Caco-2 (cell line): ENCODE measurements around the gene CCR9. TPM values are rescaled to one million over a fixed set of nuclear protein-coding genes. Genes with fewer than 3 reads are reported as not detected.

Source experiments
- BruUV-seq: library from RNA; stranded (reverse); fragments of 400-500 nt; replicated peaks from 2 replicates; lab custom pipeline; 2021; lab: Mats Ljungman, UMichigan
- CTCF ChIA-PET: fragments of 300-600 bp; sonication (Branson Sonifier 250); formaldehyde crosslinking; loops from one replicate; lab custom pipeline; 2022; ENCODE audit warnings: antibody characterized with exemption; lab: Charles Lee
- POLR2A ChIA-PET: fragments of 300-600 bp; sonication (Branson Sonifier 250); formaldehyde crosslinking; loops from one replicate; lab custom pipeline; 2022; ENCODE audit warnings: antibody characterized with exemption; lab: Charles Lee
- DNase-seq, 2 experiments: peaks; one replicate each; pipeline versions ENCODE4 v3.0.0 to v3.0.0-alpha.2; 2020 to 2022
- H3K27me3 ChIP-seq: replicated peaks from 2 replicates; pipeline ENCODE4 v1.6.0; 2011; ENCODE audit warnings: low read length; ENCODE audit not compliant: control insufficient read depth, insufficient read depth
- H3K36me3 ChIP-seq: 2 replicates; pipeline ENCODE4 v1.5.1; 2011; ENCODE audit warnings: low read length; ENCODE audit not compliant: control insufficient read depth, insufficient read depth
- H3K4me1 ChIP-seq: fragments of 250-450 bp; sonication (Bioruptor Pico); 2 replicates; pipeline ENCODE4 v1.5.1; 2020; ENCODE audit warnings: mild to moderate bottlenecking
- H3K4me3 ChIP-seq: 2 replicates; pipeline ENCODE4 v1.5.1; 2011; ENCODE audit warnings: low read depth, mild to moderate bottlenecking, control low read depth, low read length
- H3K9me3 ChIP-seq: fragments of 250-450 bp; sonication (Bioruptor Pico); 2 replicates; pipeline ENCODE4 v1.5.1; 2020; ENCODE audit warnings: mild to moderate bottlenecking, moderate library complexity
- H3K27ac Mint-ChIP-seq: one replicate; pipeline ENCODE4 v1.8.0; 2022; ENCODE audit warnings: mixed read lengths; ENCODE audit not compliant: unreplicated experiment
- H3K27me3 Mint-ChIP-seq: one replicate; pipeline ENCODE4 v1.8.0; 2022; ENCODE audit warnings: mixed read lengths; ENCODE audit not compliant: insufficient read depth, unreplicated experiment
- H3K36me3 Mint-ChIP-seq: one replicate; pipeline ENCODE4 v1.8.0; 2022; ENCODE audit warnings: mild to moderate bottlenecking, mixed read lengths; ENCODE audit not compliant: insufficient read depth, unreplicated experiment
- H3K4me1 Mint-ChIP-seq: one replicate; pipeline ENCODE4 v1.8.0; 2022; ENCODE audit warnings: low read depth, mixed read lengths; ENCODE audit not compliant: unreplicated experiment
- H3K4me3 Mint-ChIP-seq: one replicate; pipeline ENCODE4 v1.8.0; 2022; ENCODE audit warnings: mild to moderate bottlenecking, moderate library complexity, mixed read lengths; ENCODE audit not compliant: unreplicated experiment
- H3K9me3 Mint-ChIP-seq: one replicate; pipeline ENCODE4 v1.8.0; 2022; ENCODE audit warnings: mixed read lengths; ENCODE audit not compliant: unreplicated experiment
- intact Hi-C: fragments of 100-400 bp; cut with micrococcal nuclease; formaldehyde crosslinking; loops from one replicate; pipeline ENCODE4 v1.10.0; 2022; ENCODE audit not compliant: unreplicated experiment
- total RNA-seq: library from RNA; stranded (reverse); gene quantifications from 2 replicates; pipeline ENCODE4 v1.2.3, GENCODE V29; 2022
- TF ChIP-seq, protein P1 (sequence below), 2 experiments: fragments of 200-600 bp in 1 of 2; IDR thresholded peaks; 1 replicate in 1 of 2; 2 replicates in 1 of 2; pipeline versions ENCODE4 v1.5.1 to v1.8.0; 2011 to 2022; ENCODE audit warnings: antibody characterized with exemption in 1 of 2, control low read depth in 1 of 2, inconsistent platforms in 1 of 2, low read depth in 1 of 2, low read length in 1 of 2, mild to moderate bottlenecking in 1 of 2, moderate library complexity in 1 of 2; ENCODE audit not compliant: insufficient read depth in 1 of 2, severe bottlenecking in 1 of 2, unreplicated experiment in 1 of 2

Gene CCR9
- total RNA-seq, 1 experiment from 2014 or later, result not detected

DNA sequence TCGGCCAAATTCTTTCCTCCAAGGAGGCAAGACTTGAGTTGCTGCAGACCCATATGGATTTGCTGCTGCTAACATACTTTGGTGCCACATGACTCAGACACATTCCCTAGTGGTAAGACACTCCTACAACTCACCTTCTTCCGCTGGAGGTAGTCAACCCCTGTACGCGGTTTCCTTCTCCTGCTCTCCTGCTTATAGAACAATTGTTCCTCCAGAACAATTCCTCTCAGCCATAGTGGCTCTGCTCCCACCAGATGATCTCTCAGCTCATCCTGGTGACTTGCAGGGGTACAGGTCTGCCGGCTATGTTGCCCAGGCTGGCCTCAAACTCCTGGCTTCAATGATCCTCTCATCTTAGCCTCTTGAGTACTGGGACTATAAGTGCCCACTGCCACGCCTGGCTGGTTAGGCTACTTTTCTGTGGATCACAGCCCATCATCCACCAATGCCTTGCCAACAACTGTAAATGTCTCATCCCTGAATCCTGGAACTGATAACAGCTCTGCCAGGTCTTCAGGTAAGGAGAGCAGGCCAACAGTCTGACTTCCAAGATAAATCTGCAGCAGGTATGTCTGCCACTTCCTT is 54.5 kb downstream of the CCR9 start:
- no peaks in the 10 kb centered on the region for H3K27me3 ChIP-seq
- Mint-ChIP-seq H3K27ac (no peak overlapping the region), H3K4me3 (no peak overlapping the region), H3K4me1 (peaks cover 14% of the 10 kb centered on the region), H3K36me3 (no peaks in the 10 kb centered on the region), H3K27me3 (no peaks in the 10 kb centered on the region), H3K9me3 (peaks cover 11% of the 10 kb centered on the region)
- POLR2A ChIA-PET, result no interaction called here
- H3K36me3 ChIP-seq, result peaks cover 1% of the 10 kb centered on the region; the same call in 1 of the 2 replicates
- no peak for DNase-seq
- intact Hi-C loops, result no loop called here
- H3K9me3 ChIP-seq, result no peaks in the 10 kb centered on the region
- no peaks in the 10 kb centered on the region for H3K4me1 ChIP-seq
- CTCF ChIA-PET, result no interaction called here
- no TSS peak for BruUV-seq
- H3K4me3 ChIP-seq, result no peak overlapping the region
- TF ChIP-seq, protein P1, sequence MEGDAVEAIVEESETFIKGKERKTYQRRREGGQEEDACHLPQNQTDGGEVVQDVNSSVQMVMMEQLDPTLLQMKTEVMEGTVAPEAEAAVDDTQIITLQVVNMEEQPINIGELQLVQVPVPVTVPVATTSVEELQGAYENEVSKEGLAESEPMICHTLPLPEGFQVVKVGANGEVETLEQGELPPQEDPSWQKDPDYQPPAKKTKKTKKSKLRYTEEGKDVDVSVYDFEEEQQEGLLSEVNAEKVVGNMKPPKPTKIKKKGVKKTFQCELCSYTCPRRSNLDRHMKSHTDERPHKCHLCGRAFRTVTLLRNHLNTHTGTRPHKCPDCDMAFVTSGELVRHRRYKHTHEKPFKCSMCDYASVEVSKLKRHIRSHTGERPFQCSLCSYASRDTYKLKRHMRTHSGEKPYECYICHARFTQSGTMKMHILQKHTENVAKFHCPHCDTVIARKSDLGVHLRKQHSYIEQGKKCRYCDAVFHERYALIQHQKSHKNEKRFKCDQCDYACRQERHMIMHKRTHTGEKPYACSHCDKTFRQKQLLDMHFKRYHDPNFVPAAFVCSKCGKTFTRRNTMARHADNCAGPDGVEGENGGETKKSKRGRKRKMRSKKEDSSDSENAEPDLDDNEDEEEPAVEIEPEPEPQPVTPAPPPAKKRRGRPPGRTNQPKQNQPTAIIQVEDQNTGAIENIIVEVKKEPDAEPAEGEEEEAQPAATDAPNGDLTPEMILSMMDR (IDR thresholded peaks at IDR 0.05; ENCODE audit: insufficient read depth in 1 of 2, low read depth in 1 of 2, low read length in 1 of 2, severe bottlenecking in 1 of 2, unreplicated experiment in 1 of 2), result no peak

DNA sequence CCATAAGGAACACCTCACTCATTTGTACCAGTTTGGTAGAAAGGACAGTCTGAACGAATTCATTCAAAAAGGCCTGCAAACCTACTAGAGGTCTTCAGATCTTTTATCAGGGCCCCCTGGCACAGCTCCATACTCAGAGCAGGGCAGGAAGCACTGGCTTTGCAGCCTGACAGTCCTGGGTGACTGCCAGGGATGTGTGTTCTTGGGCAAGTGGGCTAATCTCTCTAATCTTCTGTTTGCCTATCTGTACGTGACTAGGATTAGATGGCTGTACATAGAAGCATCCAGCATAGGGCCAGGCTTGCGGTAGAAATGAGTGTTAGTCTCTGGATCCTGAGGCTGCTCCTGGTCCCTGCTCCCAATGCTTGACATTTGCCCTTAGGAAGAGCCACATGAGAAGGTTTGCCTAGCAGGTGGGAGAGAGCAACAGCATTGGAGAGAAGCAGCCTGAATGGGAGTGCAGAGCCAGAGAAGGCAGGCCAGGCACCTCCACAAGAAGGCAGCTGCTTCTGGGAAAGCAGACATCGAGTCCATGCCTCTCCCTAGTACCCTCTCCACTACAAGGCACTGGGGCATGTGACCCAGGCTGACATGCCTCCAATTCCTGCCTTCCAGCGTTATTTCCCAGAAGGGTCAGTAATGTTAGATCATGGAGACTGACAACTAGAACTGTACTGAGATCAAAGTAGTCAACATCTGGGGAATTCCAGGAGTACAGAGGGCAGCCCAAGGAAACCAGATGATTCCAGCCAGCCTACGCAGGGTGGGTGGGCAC is 55.9 kb downstream of the CCR9 start:
- no peaks in the 10 kb centered on the region for H3K4me1 ChIP-seq
- Mint-ChIP-seq H3K4me3 (no peak overlapping the region), H3K27ac (no peak overlapping the region), H3K27me3 (no peaks in the 10 kb centered on the region), H3K9me3 (peaks cover 11% of the 10 kb centered on the region), H3K36me3 (peaks cover 9% of the 10 kb centered on the region), H3K4me1 (peaks cover 14% of the 10 kb centered on the region)
- ChIA-PET POLR2A (no interaction called here), CTCF (no interaction called here)
- peaks cover 2% of the 10 kb centered on the region; the same call in 1 of the 2 replicates for H3K36me3 ChIP-seq
- H3K27me3 ChIP-seq, result no peaks in the 10 kb centered on the region
- TF ChIP-seq, protein P1 (IDR thresholded peaks at IDR 0.05; ENCODE audit: insufficient read depth in 1 of 2, low read depth in 1 of 2, low read length in 1 of 2, severe bottlenecking in 1 of 2, unreplicated experiment in 1 of 2), result no peak
- no TSS peak for BruUV-seq
- DNase-seq, result no peak
- intact Hi-C loops, result loop anchor here (1.0 kb wide), 1 partner anchor 436 kb away; no protein-coding TSS in a partner anchor
- no peaks in the 10 kb centered on the region for H3K9me3 ChIP-seq
- no peak overlapping the region for H3K4me3 ChIP-seq

DNA sequence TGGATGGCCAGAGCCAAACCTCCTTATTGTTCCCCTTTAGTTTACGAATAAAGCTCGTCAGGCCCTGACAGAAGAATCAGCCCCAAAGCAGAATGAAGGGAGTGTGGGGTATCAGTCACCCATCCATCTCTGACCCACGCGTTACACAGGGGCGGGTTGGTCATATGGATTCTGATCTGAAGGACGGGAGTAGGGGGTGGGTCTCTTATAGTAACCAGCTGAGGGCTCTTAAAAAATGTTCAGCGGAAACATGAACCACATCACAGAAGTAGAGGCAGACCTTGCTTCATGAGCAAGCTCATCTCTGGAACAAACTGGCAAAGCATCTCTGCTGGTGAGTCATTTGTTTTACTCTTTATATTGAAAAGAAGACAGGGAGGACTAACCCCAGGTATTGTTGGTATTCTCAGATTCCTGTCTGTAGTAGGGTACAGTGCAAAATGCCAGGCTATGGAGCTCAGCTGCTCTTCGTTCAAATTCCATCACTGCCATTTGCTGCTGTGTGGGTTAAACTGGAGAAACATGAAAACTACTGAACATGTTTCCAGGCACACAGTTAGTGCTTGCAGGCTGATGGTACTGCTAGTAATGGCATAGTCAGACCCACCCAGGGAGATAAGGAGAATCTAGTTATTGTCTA is 57.0 kb downstream of the CCR9 start, which contains the start of gene CXCR6:
TSS of gene CXCR6 (plus strand) at position 258 of the 640 bp plus-strand sequence. CDS start 3,018 bp downstream, outside the sequence.
- intact Hi-C loops, result no loop called here
- peaks cover 9% of the 10 kb centered on the region for H3K36me3 Mint-ChIP-seq
- no peaks in the 10 kb centered on the region for H3K9me3 ChIP-seq
- peaks cover 14% of the 10 kb centered on the region for H3K4me1 Mint-ChIP-seq
- no peak within 1 kb of the TSS for H3K4me3 ChIP-seq
- TF ChIP-seq, protein P1 (IDR thresholded peaks at IDR 0.05; ENCODE audit: insufficient read depth in 1 of 2, low read depth in 1 of 2, low read length in 1 of 2, severe bottlenecking in 1 of 2, unreplicated experiment in 1 of 2), result no peak
- H3K36me3 ChIP-seq, result peaks cover 2% of the 10 kb centered on the region; the same call in 1 of the 2 replicates
- no peak within 1 kb of the TSS for H3K4me3 Mint-ChIP-seq
- DNase-seq, result no peak
- no peaks in the 10 kb centered on the region for H3K27me3 Mint-ChIP-seq
- H3K27me3 ChIP-seq, result no peaks in the 10 kb centered on the region
- ChIA-PET POLR2A (no interaction called here), CTCF (no interaction called here)
- H3K9me3 Mint-ChIP-seq, result peaks cover 11% of the 10 kb centered on the region
- no peak within 1 kb of the TSS for H3K27ac Mint-ChIP-seq
- no peaks in the 10 kb centered on the region for H3K4me1 ChIP-seq
- BruUV-seq, result no TSS peak
